Measurements from ENCODE around the gene SDK1. TPM values are rescaled to one million over a fixed set of nuclear protein-coding genes. Genes with fewer than 3 reads are reported as not detected.
"Not testable (repeated sequence)": the region's sequence is repeated elsewhere in the genome, so short reads cannot be mapped to it uniquely, and the experiment has no call there.

SDK1 gene
- total and polyA plus RNA-seq, 2 experiments from 2014 or later = 2.1 to 10.0 TPM

DNA sequence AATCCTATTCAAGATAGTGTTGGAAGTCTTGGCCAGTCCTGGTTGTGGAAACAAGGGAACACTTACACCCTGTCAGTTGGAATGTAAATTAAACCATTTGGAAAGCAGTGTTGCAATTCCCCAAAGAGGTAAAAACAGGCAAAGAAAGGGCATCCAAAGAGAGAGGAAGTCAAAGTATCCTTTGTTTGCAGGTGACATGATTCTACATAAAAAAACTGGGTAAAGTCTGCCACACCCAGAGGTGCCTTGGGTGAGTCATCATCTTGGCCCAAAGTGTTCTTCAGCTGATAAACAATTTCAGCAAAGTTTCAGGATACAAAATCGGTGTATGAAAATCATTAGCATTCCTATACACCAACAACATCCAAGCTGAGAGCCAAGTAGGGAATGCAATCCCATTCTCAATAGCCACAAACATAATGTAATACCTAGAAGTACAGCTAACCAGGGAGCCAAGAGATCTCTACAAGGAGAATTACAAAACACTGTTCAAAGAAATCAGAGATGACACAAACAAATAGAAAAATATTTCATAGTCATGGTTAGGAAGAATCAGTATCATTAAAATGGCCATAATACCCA is 278.7 kb downstream of the SDK1 start (continued):
- TF ChIP-seq, protein P1, sequence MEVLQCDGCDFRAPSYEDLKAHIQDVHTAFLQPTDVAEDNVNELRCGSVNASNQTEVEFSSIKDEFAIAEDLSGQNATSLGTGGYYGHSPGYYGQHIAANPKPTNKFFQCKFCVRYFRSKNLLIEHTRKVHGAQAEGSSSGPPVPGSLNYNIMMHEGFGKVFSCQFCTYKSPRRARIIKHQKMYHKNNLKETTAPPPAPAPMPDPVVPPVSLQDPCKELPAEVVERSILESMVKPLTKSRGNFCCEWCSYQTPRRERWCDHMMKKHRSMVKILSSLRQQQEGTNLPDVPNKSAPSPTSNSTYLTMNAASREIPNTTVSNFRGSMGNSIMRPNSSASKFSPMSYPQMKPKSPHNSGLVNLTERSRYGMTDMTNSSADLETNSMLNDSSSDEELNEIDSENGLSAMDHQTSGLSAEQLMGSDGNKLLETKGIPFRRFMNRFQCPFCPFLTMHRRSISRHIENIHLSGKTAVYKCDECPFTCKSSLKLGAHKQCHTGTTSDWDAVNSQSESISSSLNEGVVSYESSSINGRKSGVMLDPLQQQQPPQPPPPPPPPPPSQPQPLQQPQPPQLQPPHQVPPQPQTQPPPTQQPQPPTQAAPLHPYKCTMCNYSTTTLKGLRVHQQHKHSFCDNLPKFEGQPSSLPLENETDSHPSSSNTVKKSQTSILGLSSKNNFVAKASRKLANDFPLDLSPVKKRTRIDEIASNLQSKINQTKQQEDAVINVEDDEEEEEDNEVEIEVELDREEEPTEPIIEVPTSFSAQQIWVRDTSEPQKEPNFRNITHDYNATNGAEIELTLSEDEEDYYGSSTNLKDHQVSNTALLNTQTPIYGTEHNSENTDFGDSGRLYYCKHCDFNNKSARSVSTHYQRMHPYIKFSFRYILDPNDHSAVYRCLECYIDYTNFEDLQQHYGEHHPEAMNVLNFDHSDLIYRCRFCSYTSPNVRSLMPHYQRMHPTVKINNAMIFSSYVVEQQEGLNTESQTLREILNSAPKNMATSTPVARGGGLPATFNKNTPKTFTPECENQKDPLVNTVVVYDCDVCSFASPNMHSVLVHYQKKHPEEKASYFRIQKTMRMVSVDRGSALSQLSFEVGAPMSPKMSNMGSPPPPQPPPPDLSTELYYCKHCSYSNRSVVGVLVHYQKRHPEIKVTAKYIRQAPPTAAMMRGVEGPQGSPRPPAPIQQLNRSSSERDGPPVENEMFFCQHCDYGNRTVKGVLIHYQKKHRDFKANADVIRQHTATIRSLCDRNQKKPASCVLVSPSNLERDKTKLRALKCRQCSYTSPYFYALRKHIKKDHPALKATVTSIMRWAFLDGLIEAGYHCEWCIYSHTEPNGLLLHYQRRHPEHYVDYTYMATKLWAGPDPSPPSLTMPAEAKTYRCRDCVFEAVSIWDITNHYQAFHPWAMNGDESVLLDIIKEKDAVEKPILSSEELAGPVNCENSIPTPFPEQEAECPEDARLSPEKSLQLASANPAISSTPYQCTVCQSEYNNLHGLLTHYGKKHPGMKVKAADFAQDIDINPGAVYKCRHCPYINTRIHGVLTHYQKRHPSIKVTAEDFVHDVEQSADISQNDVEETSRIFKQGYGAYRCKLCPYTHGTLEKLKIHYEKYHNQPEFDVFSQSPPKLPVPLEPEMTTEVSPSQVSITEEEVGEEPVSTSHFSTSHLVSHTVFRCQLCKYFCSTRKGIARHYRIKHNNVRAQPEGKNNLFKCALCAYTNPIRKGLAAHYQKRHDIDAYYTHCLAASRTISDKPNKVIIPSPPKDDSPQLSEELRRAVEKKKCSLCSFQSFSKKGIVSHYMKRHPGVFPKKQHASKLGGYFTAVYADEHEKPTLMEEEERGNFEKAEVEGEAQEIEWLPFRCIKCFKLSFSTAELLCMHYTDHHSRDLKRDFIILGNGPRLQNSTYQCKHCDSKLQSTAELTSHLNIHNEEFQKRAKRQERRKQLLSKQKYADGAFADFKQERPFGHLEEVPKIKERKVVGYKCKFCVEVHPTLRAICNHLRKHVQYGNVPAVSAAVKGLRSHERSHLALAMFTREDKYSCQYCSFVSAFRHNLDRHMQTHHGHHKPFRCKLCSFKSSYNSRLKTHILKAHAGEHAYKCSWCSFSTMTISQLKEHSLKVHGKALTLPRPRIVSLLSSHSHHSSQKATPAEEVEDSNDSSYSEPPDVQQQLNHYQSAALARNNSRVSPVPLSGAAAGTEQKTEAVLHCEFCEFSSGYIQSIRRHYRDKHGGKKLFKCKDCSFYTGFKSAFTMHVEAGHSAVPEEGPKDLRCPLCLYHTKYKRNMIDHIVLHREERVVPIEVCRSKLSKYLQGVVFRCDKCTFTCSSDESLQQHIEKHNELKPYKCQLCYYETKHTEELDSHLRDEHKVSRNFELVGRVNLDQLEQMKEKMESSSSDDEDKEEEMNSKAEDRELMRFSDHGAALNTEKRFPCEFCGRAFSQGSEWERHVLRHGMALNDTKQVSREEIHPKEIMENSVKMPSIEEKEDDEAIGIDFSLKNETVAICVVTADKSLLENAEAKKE (CRISPR knock-in tag; IDR thresholded peaks at IDR 0.05) = no peak
- TF ChIP-seq, protein P2, sequence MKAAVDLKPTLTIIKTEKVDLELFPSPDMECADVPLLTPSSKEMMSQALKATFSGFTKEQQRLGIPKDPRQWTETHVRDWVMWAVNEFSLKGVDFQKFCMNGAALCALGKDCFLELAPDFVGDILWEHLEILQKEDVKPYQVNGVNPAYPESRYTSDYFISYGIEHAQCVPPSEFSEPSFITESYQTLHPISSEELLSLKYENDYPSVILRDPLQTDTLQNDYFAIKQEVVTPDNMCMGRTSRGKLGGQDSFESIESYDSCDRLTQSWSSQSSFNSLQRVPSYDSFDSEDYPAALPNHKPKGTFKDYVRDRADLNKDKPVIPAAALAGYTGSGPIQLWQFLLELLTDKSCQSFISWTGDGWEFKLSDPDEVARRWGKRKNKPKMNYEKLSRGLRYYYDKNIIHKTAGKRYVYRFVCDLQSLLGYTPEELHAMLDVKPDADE (IDR thresholded peaks at IDR 0.05) = no peak
- no peak for TF ChIP-seq STAT1 (IDR thresholded peaks at IDR 0.05; ENCODE audit: unreplicated experiment)
- TF ChIP-seq EZH2 (IDR thresholded peaks at IDR 0.05; ENCODE audit: low read depth, unreplicated experiment) = no peak
- no peak for TF ChIP-seq ZNF114 (CRISPR knock-in tag; IDR thresholded peaks at IDR 0.05)
- no peak for TF ChIP-seq EZH2phosphoT487 (IDR thresholded peaks at IDR 0.05; ENCODE audit: unreplicated experiment)
- no peak for TF ChIP-seq CREB1 (CRISPR knock-in tag; IDR thresholded peaks at IDR 0.05; ENCODE audit: low read depth)

DNA sequence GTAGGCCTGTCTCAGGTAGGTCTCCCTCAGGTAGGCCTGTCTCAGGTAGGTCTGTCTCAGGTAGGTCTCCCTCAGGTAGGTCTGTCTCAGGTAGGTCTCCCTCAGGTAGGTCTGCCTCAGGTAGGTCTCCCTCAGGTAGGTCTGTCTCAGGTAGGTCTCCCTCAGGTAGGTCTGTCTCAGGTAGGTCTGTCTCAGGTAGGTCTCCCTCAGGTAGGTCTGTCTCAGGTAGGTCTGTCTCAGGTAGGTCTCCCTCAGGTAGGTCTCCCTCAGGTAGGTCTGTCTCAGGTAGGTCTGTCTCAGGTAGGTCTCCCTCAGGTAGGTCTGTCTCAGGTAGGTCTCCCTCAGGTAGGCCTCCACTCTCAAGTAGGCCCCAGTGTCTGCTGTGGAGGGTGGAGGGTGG is 281.1 kb downstream of the SDK1 start:
- peaks cover 13% of the 10 kb centered on the region for H3K4me1 ChIP-seq (ENCODE audit: insufficient read depth)
- H3K36me3 ChIP-seq (ENCODE audit: insufficient read depth); H4K20me1 ChIP-seq (replicated peaks; ENCODE audit: insufficient read depth); H3K27me3 ChIP-seq (ENCODE audit: insufficient read depth); H3K79me2 ChIP-seq (replicated peaks; ENCODE audit: insufficient read depth); H2AFZ ChIP-seq; H3K27me3 Mint-ChIP-seq (ENCODE audit: insufficient read depth, low read depth, poor library complexity); H3K27ac ChIP-seq (ENCODE audit: low read depth); H3K4me2 ChIP-seq; H3F3A ChIP-seq (replicated peaks; ENCODE audit: low read depth); H3K4me3 ChIP-seq; DNase-seq (ENCODE audit: low spot score); ATAC-seq; H3K4me3 Mint-ChIP-seq; H3K9me2 ChIP-seq (ENCODE audit: insufficient read depth); H3K27ac Mint-ChIP-seq; H3K4me1 Mint-ChIP-seq: not testable (repeated sequence)
- Mint-ChIP-seq H3K9me3 (peaks cover 38% of the 10 kb centered on the region), H3K36me3 (ENCODE audit: low read depth) (peaks cover 30% of the 10 kb centered on the region)

Data from GM23338 (cell line).